ENCODE data around the gene ZNF532. TPM values are rescaled to one million over a fixed set of nuclear protein-coding genes. Genes with fewer than 3 reads are reported as not detected.

Gene ZNF532
- total and polyA plus RNA-seq, 12 donors = 11.6 to 34.8 (median 22.6) TPM

GRCh38 chr18:59033974-59034373 lies 169.3 kb downstream of the ZNF532 start:
- Histone ChIP-seq H3K4me3 (no peak overlapping the region), H3K36me3 (replicated peaks in 1 of 2) (no peaks in the 10 kb centered on the region), H3K9me3 (replicated peaks in 1 of 3) (no peaks in the 10 kb centered on the region), H3K27me3 (no peaks in the 10 kb centered on the region), H3K4me1 (replicated peaks in 1 of 2) (no peaks in the 10 kb centered on the region), H3K27ac (no peak overlapping the region)
- no peak for TF ChIP-seq POLR2A (IDR thresholded peaks at IDR 0.05)
- TF ChIP-seq CTCF (IDR thresholded peaks at IDR 0.05) = no peak
- intact Hi-C loops (cut with DNase I) = no loop called here
- WGBS, 4 donors = 73 to 87% (median 87%) methylated on average over 5 of the region's 5 CpGs
- DNase-seq = no peak

GRCh38 chr18:59035591-59035990 lies 170.9 kb downstream of the ZNF532 start:
- 81 to 91% (median 84%) methylated on average over 6 to 8 of the region's 8 CpGs for WGBS, 4 donors
- TF ChIP-seq POLR2A (IDR thresholded peaks at IDR 0.05) = no peak
- no peak for TF ChIP-seq CTCF (IDR thresholded peaks at IDR 0.05)
- intact Hi-C loops (cut with DNase I) = no loop called here
- no peaks in the 10 kb centered on the region for H3K4me1 ChIP-seq (replicated peaks in 1 of 2)
- H3K27ac ChIP-seq = no peak overlapping the region
- no peak overlapping the region for H3K4me3 ChIP-seq
- H3K9me3 ChIP-seq (replicated peaks in 1 of 3) = no peaks in the 10 kb centered on the region
- no peak for DNase-seq
- H3K27me3 ChIP-seq = no peaks in the 10 kb centered on the region
- H3K36me3 ChIP-seq (replicated peaks in 1 of 2) = no peaks in the 10 kb centered on the region

Small RNA genes lying within 50 kb of the gene (small RNA-seq; reads per million reads assigned to genes)
- gene RF00096 (0 reads per million in 2 donors), gene RNU2-69P (0 to 0.08 reads per million in 2 donors)

Other genes starting within 250 kb of the ZNF532 start
- gene ALPK2, start 235.8 kb upstream of the ZNF532 start, total RNA-seq = under 1 TPM in 2 of 9 donors, not detected in 7; 0.06 to 0.07 TPM
- gene ALPK2, start 235.8 kb upstream of the ZNF532 start, polyA plus RNA-seq = under 1 TPM in 2 of 3 donors, not detected in 1; under 0.01 to 0.08 TPM
- gene MALT1, start 193.4 kb upstream of the ZNF532 start, total RNA-seq = 10 to 100 TPM in 3 of 9 donors, 1 to 10 TPM in 6; 6.7 to 19.2 (median 9.8) TPM
- 1 to 10 TPM; 4.2 to 8.0 (median 4.8) TPM for gene MALT1, start 193.4 kb upstream of the ZNF532 start, polyA plus RNA-seq